Ammon's horn (tissue), 1 donor: ENCODE measurements around the gene ANKFN1.

Experiments
- DNase-seq: peaks from one replicate; pipeline ENCODE4 v3.0.0-alpha.2; 2016; ENCODE audit warnings: low spot score

ANKFN1 gene

DNA sequence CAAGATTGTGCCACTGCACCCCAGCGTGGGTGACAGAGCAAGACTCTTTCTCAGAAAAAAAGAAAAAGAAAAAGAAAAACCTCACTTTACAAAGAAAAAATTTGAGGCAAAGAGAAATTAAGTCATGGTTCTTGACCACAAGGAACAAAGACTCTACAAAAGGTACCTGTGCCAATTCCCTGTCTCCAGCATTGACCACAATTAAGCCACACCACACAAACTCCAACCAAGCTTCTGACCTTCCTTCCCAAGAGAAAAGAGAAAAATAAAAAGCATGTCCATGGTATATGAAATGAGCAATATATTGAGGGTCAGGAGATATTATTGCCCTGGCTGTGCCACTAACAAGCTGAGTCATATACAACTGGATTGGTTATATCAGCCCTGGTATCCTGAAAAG lies 293.9 kb downstream of the ANKFN1 start:
- DNase-seq = no peak

DNA sequence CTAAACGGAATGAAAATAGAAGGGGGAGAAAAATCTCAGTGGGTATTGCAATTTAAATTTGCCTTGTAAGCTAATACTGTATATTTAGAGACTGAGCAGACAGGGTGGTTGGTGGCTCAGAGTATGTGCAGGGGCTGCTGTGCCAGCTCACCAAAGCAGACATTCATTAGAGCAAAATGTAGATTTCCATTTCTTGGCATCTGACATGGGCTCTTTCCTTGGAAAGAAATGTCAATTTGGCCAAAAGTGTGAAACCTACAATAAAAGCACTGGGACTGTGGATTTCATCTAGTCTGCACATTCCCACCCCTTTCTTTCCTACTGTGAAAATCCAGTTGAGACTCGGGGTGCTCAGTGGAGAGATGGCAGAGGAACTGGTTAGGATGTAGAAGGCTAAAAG lies 295.1 kb downstream of the ANKFN1 start:
- no peak for DNase-seq

DNA sequence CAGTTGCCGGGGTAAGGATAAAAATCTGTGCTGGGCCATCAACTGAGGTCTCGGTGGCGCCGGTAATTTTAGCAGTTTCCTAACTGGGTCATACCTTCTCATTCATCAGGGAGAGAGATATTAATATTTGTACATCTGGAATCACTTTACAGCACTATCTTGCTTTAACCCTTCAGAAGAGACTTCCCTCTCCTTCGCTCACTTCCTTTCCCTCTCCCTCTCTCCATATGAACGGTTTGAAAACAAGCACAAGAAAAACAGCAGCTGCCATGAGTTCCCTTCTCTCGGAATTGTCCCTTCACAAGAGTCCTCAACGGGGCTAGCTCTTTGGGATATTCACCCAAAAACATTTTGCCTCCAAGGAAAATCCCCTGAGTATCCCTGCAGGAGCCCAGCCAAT lies 295.9 kb downstream of the ANKFN1 start:
- no peak for DNase-seq

DNA sequence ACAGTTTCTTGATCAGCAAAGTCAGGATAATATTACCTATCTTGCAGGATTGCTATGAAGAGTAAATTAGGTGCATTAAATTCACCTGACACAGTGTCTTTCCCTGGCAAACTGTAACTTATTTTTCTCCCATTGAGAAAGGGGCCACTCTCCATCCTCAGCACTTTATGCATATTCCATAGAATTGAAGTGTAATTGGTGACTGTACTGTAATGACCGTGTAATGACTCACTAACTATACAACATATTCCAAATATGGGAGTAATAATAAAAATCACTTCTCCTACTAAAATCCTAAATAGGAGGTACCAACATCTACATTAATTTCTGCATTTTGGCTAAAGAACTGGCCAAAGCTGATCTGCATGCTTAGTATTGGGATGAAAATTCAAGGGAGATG lies 298.4 kb downstream of the ANKFN1 start:
- no peak for DNase-seq

DNA sequence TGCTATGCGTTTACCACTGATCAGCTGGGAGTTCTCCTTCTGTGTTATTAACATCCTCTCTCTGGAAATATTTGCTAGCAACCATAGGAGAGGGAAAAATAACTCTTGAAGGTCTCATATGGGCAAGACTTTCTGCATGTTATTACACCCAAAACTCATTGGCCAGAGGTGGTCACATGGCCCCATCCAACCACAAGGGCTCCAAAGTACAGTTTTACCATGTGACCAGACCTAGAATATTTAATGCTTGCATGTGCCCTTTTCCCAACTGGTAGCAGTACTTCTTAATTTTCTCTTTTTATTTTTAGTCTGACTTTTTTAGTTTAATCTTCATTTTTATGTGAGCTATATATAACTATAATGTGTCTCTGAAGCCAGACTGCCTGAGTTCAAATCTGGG lies 299.2 kb downstream of the ANKFN1 start:
- DNase-seq = no peak

DNA sequence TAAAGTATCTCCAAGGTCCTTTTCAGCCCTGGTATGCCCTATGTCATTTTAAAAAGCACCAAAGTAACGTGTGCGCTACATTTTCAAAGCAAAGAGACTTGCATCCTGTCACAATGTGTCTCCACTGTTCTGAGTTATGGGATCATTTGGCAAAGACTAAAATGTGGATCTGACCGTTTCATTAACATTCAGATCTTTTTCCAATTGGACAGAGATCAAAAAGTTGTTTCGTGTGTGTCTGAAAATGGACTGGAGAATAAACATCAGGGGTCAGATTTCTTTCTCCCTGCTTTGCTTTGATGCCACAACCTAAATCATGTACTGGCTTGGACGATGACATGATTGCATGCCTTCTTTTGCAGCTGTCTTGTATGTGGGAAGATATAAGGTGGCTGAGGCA lies 304.2 kb downstream of the ANKFN1 start:
- no peak for DNase-seq

DNA sequence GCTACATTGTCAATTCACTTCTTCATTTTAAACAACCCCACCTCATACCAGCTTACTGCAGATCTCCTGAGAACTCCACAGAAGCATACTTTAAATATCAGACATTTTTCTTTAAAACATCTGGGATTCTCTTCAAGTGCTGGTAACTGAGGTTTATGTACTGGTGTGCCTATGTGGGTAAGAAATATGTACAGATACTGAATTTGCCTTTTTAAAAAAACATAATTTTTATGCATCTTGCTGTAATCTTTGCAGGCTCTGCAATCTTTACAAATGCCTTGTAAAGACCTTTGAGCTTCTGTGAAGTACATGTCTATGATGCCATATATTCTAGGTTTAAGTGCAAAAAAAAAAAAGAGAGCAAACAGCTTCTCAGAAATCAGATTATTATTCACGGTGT lies 312.6 kb downstream of the ANKFN1 start:
- DNase-seq = no peak

DNA sequence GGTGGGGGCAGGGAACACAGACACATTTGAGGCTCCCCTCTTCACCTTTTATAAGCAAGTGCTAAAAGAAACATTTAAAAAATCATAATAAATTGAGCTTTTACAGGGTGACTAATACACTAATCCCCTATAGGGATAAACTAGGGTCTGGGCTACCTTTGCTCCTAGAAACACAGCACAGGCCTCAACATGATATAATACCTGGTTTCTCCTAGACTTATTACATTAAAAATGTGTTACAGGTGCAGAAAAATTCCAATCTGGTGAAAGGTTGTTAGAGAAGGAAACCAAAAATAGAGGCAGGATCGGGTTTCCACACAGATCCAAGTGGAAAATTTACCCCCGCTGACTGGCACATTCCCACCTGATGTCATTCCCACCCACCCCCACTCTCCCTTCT lies 315.6 kb downstream of the ANKFN1 start:
- DNase-seq = no peak

DNA sequence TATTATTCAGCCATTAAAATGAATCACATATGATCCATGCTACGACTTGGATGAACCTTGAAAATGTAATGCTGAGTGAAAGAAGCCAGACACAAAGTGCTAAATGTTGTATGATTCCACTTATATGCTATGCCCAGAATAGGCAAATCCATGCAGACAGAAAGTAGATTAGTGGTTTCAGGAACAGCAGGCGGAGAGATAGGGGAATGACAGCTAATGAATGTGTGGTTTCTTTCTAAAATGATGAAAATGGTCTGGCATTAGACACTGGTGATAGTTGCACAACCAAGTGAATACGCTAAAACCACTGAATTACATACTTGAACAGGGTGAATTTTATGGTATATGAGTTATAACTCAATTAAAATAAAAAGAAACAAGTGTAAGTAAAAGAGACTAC lies 318.4 kb downstream of the ANKFN1 start:
- no peak for DNase-seq

DNA sequence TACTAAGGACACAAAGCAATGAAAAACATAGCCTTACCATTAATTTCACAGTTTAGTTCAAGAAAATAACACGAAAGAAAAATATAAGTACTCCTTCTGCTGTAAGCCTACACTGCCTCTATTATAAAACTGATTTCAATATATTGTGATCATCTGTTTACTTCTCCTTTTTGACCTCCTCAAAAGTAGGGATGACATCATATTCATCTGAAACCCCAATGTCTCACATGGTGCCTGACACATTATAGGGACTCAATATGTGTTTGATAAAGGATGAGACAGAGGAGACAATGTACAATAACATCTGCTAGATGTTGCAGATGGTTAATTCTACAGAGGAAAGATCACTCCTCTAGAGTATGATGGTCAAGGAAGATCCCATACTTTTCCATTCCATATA lies 321.8 kb downstream of the ANKFN1 start:
- DNase-seq = no peak

DNA sequence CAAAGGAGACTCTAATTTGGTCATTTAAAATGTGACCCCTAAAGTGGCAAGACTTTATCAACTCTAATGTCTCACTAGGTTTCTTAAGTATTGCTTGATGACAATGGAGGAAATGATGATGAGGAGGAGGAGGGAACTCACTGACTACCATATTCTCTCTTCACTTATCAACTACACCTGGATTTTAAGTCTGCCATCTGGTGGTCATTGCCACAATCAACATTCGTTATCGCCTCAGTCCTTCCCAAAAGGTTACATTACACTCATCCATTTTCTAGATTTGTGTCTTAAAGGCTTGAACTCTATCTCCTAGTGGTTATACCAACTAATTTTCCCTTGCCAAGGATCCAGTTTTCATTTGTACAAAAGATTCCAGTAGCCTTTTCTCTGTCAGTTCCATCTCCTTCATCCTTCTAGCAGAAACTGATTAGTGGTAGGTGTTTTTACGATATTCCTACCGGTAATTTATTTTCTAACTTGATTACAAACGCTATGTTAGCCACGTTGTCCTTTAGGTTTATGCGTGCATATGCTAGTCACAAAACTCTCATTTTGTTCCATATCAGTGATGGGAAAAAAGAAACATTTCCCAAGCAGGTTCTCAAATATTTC lies 325.7 kb downstream of the ANKFN1 start:
- peak; percentile 39 for DNase-seq

DNA sequence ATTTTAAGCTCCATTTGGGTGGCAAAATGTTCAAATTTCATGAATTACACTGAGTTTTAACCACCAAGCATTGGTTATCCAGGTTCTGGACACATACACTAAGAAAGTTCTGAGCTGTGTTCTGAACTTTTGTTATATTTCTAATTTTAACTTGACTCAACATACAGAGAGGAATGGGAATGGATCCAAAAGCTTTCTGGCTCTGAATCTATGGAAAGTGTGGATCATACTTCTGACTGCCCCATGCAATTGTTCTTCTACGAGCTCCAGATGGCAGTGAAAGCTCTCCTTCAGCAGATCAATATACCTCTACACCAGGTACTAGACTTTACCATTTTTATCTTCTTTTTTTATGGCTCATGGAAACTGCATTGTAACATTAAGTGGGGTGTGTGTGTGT lies 327.2 kb downstream of the ANKFN1 start:
- no peak for DNase-seq

DNA sequence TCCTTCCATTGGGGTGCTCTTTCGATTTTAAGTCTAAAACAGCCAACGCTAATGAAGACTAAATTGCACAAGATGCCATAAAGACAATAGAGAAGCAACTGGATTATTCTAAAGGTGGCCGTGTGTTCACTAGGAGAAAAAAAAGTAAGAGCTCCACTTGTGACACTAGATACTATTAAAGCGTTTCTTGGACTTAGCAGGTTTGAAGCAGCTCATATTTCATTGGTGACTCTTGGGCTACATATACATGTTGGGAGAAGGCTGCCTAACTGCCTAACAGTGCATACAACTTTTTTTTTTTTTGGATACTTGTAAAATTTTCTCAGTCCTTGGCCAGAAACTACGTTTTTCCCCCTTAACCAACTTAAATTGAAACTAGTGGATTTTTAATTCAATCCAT lies 328.4 kb downstream of the ANKFN1 start:
- no peak for DNase-seq

DNA sequence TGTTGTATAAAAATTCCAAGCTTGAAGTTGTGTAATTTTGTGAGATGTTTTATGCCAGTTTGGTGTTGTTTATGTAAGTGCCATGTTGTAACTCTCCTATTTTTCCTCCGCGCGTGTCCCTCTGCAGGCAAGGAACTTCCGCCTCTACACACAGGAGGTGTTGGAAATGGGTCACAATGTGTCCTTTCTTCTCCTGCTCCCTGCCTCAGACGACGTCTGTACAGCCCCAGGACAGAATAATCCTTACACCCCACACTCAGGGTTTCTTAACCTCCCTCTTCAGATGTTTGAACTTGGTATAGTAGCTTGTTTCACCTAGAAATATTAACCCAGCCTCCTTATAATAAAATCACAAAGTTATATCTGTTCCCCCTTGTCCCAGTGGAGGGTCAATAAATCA lies 329.0 kb downstream of the ANKFN1 start:
- no peak for DNase-seq

DNA sequence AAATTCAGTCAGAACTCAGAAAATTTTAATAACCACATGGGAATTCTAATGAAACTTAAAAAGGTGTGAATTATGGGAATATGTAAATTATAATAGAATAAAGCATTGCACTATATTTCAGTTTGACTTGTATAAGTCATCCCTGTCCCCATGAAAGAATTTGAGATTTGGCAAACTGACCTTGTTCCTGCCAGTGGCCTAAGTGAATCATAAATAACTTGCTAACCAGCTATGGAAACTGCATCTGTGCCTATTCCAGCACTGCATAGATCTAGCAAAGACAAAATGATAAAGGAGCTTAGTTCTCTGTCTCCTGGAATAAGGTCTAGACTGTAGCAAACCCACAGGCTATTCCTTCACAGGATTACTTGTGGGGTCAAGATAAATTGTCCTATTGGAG lies 333.5 kb downstream of the ANKFN1 start:
- no peak for DNase-seq

DNA sequence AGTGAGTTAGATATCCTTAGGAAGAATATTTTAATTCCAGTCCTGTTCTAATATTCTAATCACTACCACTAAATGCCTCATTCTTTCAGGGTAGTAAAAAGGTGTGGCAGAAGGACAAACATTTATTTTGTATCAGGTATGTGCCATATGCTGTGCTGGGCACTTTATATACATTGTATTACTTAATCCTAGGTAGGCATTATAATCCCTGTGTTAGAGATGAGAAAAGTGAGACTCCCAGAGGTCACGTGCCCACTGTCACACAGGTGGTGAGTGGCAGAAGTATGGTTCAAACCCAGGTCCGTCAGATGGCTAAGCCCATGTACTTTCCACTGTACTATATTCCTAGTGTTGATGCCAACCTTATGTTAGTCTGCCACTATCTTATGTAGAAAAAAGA lies 335.5 kb downstream of the ANKFN1 start:
- DNase-seq = no peak

DNA sequence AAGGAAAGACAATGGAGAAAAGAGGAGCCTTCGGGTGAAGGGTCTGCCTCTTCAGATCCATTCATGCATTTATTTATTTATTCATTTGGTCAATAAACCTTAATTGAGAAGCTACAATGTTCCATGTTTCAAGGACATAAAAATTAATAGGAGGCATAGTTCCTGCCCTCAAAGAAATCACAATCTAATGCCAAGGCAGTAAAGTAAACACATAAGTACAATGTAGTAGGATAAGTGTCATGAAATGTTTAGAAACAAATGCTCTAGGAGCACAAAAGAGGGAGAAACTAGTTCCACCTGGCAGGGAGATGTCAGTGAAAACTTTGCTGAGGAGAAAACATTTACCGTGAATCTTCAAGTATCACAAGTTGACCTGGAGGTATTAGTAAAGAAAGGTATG lies 336.7 kb downstream of the ANKFN1 start:
- no peak for DNase-seq

DNA sequence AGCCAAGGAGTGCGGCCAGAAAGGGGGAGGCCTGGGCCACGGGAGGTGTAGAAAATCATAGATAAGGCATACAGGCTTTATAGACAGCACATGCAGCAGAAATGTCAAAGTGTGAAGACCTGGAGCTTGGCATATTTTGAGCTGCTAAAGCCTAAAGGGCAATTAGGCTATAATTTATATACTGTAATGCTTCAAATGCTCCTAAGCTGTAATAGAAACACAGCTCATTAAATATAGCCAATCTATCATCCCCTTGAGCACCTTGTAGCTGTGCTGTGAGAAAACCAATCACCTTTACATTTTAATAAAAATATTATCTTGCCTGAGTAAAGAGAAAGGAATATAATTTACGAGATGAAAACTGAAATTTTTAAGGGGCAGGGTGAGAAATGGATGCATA lies 342.3 kb downstream of the ANKFN1 start:
- DNase-seq = no peak

DNA sequence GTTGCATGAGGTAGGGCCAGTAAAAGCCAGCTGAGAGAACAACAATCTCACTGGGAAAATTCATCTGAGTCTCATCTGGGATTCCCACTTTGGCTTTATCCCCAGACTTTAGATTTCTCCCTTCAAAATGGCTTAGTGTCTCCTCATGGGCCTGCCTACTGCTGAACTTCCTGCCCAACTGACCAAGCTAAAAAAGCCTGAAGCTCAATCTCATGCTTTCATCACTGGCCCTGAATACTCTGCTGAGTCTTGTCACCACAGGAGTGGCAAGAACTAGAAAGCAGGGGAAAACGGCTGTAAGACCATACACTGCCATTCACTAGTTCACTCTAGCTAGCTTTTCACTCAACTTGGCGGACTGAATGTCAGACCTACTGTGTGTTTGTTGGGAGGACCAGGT lies 343.9 kb downstream of the ANKFN1 start:
- DNase-seq = no peak

DNA sequence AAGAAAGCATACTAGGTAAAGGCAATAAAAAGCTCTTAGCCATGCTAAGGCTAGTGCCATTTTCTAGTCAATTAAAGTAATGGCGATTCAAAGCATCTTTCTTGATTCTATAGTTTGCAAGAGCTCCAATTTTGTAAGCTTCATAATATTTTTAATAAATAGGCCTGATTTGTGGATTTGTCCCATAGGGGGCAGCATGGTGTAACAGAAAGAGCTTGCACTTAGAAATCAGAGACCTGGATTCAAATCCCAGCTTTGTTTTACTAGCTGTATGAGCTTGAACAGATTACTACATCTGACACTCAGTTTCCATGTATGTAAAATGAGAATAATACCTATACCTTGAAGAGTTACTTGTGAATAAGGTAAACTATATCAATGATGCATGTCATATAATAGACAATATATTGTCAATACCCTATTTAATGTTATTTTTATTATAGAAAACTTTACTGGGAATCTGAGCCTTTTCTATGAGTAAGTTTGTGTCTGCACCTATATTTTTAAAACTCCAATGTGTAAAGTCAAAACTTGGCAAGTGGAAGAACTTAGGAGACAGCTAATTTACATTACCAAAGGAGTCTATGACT lies 346.6 kb downstream of the ANKFN1 start:
- no peak for DNase-seq

DNA sequence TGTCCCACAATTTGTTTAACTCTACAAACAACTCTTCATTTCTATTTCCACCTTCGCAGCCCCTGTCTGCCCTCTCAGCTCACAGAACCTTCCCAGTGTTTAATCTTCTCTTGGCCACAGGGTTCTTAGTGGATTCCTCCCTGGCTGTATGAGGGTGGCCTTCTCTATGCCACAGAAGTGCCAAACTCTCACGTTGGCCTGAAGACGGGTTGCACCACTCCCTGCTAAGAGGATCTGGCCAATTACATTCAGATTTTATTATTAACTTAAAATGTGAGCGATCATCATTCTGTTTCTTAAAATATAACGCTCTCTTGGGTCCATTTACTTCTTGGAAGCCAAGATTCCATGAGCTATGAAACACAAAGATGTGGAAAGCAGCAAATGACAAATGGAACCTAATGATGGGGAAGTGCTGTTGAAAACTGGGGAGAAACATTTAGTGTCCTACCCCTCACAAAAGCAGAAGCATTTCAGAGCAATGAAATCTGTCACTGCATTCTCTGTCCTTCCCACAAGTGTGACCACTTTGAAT lies 348.9 kb downstream of the ANKFN1 start:
- no peak for DNase-seq

DNA sequence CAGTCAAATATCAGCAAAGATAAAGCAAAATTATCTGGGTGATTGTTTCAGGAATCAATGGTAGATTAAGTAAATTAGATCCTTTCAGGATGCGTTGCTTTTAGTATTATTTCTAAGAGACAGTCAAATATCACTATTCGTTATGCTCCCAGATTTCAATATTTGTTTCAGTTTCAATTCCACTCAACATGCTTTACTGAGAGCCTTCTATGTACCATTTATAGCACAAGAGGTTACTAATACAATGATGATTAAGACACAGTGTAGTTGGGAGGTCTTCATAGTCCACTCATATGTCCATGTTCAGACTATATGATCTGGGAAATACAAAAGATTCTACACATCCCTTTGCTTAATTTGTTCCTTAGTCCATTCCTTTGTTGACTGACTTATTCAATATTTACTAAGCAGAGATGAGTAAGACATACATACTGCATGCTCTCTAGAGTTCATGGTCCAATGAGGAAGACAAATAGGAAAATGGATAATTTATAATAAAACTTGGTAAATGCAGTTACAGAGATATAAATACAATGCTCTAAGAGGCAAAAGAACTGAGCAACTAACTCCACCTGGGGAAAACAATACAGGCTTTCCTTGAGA lies 352.0 kb downstream of the ANKFN1 start:
- no peak for DNase-seq

DNA sequence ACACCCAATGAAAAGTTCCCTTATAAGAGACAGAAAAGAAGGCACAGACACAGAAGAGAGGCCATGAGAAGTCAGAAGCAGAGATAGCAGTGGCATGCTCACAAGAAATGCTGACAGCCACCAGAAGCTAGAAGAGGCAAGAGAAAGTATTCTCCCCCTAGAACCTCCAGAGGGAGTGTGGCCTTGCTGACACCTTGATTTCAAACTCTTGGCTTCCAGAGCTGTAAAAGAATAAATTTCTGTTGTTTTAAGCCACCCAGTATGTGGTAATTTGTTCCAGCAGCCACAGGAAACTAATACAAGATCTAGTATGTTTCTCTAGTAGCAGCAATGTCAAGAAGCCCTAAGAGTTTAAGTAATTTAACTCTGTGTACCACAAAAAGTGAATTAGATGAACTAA lies 353.1 kb downstream of the ANKFN1 start:
- no peak for DNase-seq
